Measurements from ENCODE around the gene LAMA4.
A peak's percentile ranks its signal among the peaks of the same experiment; 100 is the strongest.

Gene LAMA4

GRCh38 chr6:112269114-112269513 is 14.7 kb upstream of the LAMA4 start:
- no peaks in the 10 kb centered on the region for H3K36me3 ChIP-seq
- no peak overlapping the region for H3K4me3 ChIP-seq (ENCODE audit: low read depth, low read length)
- H3K9me3 ChIP-seq: no peaks in the 10 kb centered on the region
- no peaks in the 10 kb centered on the region for H3K27me3 ChIP-seq
- peak; percentile 39 for DNase-seq
- peak; percentile 69 for TF ChIP-seq CTCF (IDR thresholded peaks at IDR 0.05; ENCODE audit: low read depth, low read length)
- H3K4me1 ChIP-seq: peaks cover 23% of the 10 kb centered on the region

GRCh38 chr6:112268654-112269053 is 14.3 kb upstream of the LAMA4 start:
- Histone ChIP-seq H3K9me3 (no peaks in the 10 kb centered on the region), H3K36me3 (no peaks in the 10 kb centered on the region), H3K27me3 (no peaks in the 10 kb centered on the region), H3K4me1 (peaks cover 23% of the 10 kb centered on the region), H3K4me3 (ENCODE audit: low read depth, low read length) (no peak overlapping the region)
- TF ChIP-seq CTCF (IDR thresholded peaks at IDR 0.05; ENCODE audit: low read depth, low read length): no peak
- DNase-seq: no peak

- no peaks in the 10 kb centered on the region for H3K9me3 ChIP-seq
- no peaks in the 10 kb centered on the region for H3K27me3 ChIP-seq
- no peak for DNase-seq
- TF ChIP-seq CTCF (IDR thresholded peaks at IDR 0.05; ENCODE audit: low read depth, low read length): no peak
- no peak overlapping the region for H3K4me3 ChIP-seq (ENCODE audit: low read depth, low read length)
- no peaks in the 10 kb centered on the region for H3K36me3 ChIP-seq
- peaks cover 23% of the 10 kb centered on the region for H3K4me1 ChIP-seq
Measured at GRCh38 chr6:112268019-112268418, 13.7 kb upstream of the LAMA4 start.

- H3K36me3 ChIP-seq: no peaks in the 10 kb centered on the region
- TF ChIP-seq CTCF (IDR thresholded peaks at IDR 0.05; ENCODE audit: low read depth, low read length): no peak
- H3K27me3 ChIP-seq: no peaks in the 10 kb centered on the region
- H3K9me3 ChIP-seq: no peaks in the 10 kb centered on the region
- no peak for DNase-seq
- H3K4me3 ChIP-seq (ENCODE audit: low read depth, low read length): no peak overlapping the region
- peaks cover 23% of the 10 kb centered on the region for H3K4me1 ChIP-seq
Measured at GRCh38 chr6:112266331-112266730, 12.0 kb upstream of the LAMA4 start.

- no peak overlapping the region for H3K4me3 ChIP-seq (ENCODE audit: low read depth, low read length)
- no peak for DNase-seq
- H3K27me3 ChIP-seq: no peaks in the 10 kb centered on the region
- no peaks in the 10 kb centered on the region for H3K4me1 ChIP-seq
- no peaks in the 10 kb centered on the region for H3K9me3 ChIP-seq
- no peak for TF ChIP-seq CTCF (IDR thresholded peaks at IDR 0.05; ENCODE audit: low read depth, low read length)
- no peaks in the 10 kb centered on the region for H3K36me3 ChIP-seq
Measured at GRCh38 chr6:112259337-112259675, 4.9 kb upstream of the LAMA4 start.

- H3K4me1 ChIP-seq: no peaks in the 10 kb centered on the region
- H3K9me3 ChIP-seq: no peaks in the 10 kb centered on the region
- no peak overlapping the region for H3K4me3 ChIP-seq (ENCODE audit: low read depth, low read length)
- H3K36me3 ChIP-seq: no peaks in the 10 kb centered on the region
- DNase-seq: no peak
- no peaks in the 10 kb centered on the region for H3K27me3 ChIP-seq
- no peak for TF ChIP-seq CTCF (IDR thresholded peaks at IDR 0.05; ENCODE audit: low read depth, low read length)
Measured at GRCh38 chr6:112258642-112259336, 4.4 kb upstream of the LAMA4 start.

All from BE2C (cell line).